T47D (cell line): ENCODE results near the gene THOP1.
"Not testable (repeated sequence)": the region's sequence is repeated elsewhere in the genome, so short reads cannot be mapped to it uniquely, and the experiment has no call there.

Source experiments
- DNase-seq, 2 experiments: peaks; one replicate each; pipeline versions ENCODE4 v3.0.0 to v3.0.0-alpha.2; 2011 to 2012; ENCODE audit warnings: low read depth in 1 of 2, low spot score in 1 of 2
- JUND ChIP-seq: IDR thresholded peaks from 2 replicates; pipeline ENCODE4 v1.6.1; 2012; ENCODE audit warnings: low read depth
- in situ Hi-C: cut with HindIII; loops from 2 replicates; pipeline ENCODE4 v1.10.0; 2016; ENCODE audit warnings: low sequenced_read_pairs, low pct_unique_long_range_greater_than_20kb

The THOP1 gene

GRCh38 chr19:2812414-2813234 lies 27.3 kb downstream of the THOP1 start:
- in situ Hi-C loops: no loop called here
- no peak for TF ChIP-seq JUND
- no peak for DNase-seq

DNA sequence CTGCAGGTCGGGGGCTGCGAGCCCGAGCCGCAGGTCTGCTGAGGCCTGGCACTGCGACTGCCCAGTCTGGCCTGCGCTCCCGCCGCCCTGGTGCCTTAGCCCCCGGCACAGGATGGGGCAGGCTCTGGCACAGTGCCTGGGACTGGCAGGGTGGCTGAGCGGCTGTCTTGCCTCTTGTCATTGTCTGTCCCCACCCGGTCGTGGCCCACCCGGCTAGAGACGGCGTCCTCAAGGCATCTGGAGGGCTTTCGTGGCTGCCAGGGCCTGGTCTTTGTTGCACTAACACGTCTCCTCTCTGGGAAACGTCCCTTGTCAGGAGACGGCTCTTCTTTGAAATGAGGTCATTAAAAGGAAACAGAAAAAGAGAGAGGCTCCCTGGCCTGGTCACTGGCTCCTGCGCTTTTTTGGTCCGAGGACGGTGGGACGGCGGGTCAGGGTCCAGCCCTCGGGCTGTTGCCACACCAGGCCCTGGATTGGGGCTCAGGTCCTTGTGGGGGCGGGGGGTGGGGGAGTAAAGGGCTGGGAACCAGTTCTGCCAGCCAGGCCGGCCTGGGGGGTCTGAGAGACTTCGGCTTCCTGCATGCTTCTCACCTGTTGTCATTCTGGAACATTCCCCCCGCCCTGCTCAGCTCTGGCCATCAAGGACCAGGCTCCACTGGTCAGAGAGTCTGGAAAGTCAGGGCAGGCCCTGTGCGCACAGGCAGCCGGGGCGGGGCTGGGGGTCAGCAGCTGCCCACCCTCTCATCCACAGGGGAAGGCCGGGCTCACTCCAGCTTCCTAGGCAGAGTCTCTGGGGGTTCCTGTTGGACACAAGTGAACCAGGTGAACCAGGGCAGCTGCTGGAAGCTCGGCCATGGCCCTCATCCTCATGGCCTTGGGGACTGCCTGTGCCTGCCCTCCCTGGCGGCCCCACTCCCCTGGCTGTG lies 28.2 kb downstream of the THOP1 start:
- no peak for TF ChIP-seq JUND
- DNase-seq: peak; percentile 41 to 48

DNA sequence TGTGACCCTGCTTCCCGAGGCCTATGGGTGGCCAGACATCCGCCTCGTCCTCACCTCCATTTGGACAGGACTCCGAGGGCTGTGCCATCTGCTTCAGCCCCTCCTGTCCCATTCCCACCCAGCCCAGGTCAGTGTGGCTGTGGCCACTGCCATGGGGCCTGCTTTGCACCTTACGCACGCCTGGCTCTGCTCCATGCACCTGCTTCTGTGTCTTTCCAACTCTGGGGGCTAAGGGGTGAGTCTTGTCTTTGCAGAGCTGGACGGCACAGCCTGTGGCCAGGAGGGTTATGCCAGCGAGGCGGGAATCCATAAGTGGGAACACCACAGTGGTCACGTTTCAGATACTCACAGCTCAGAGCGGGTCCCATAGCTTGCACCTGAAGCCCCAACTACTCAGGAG lies 29.1 kb downstream of the THOP1 start:
- TF ChIP-seq JUND: no peak
- no peak for DNase-seq
- in situ Hi-C loops: no loop called here

More for the DNA sequence above, 28.2 kb downstream of the THOP1 start:
- in situ Hi-C loops: no loop called here

- no peak for TF ChIP-seq JUND
- in situ Hi-C loops: no loop called here
- no peak for DNase-seq
Observed at GRCh38 chr19:2815191-2815614, 29.9 kb downstream of the THOP1 start.

DNA sequence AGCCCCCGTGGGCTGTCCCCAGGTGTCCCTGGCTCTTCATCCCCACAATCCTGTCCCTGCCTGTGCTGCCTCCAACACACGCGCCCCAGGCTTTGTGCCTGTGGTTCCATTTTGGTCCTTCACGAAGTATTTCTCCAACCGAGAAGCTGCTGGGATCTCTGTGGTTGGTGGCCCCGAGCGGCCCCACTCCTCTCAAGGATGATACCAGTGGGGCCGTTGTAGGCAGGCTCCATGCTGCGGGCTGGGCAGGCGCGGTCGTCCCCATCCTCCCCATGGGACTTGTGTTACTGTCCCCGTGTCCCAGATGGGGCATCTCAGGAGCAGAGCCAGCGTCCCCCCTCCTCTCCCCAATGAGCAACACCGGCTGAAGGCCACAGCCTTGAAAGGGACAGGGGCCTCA lies 30.6 kb downstream of the THOP1 start:
- in situ Hi-C loops: no loop called here
- TF ChIP-seq JUND: no peak
- DNase-seq: no peak

GRCh38 chr19:2816641-2817040 lies 31.3 kb downstream of the THOP1 start:
- no peak for DNase-seq
- in situ Hi-C loops: no loop called here
- TF ChIP-seq JUND: no peak

- in situ Hi-C loops, DNase-seq: not testable (repeated sequence)
Observed at GRCh38 chr19:2817237-2817829, 32.0 kb downstream of the THOP1 start.

DNA sequence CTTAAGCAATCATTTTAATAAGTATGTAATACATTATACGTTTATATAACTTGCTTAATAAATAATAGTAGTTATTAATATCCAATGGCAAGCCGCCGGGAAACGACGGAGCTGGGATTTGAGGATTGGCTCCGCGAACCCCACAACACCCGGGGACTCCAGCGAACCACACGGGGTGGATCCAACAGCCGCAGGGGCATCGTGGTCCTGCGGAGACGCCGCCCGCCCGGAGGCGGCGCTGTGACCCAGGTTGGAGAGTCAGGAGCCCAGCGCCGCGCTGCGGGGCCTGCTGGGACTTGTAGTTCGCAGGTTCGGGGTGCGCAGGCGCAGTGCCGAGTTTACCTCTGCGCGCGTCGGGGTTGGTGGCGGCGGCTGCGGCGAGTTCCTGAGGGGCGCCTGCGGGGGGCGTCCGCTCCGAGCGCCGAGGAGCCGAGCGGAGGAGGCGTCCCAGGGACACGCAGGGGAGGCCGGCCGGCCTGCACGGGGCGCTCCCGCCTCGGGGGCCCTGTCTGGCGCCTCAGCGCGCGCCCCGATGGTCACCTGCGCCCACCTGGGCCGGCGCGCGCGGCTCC lies 34.3 kb downstream of the THOP1 start, which contains the start of gene ZNF554:
ZNF554 (plus strand) TSS at position 329 of the 572 bp plus-strand sequence; CDS start at position 533, 204 bp downstream.
- TF ChIP-seq JUND: no peak
- in situ Hi-C loops: no loop called here
- peak; percentile 82 to 94 for DNase-seq

DNA sequence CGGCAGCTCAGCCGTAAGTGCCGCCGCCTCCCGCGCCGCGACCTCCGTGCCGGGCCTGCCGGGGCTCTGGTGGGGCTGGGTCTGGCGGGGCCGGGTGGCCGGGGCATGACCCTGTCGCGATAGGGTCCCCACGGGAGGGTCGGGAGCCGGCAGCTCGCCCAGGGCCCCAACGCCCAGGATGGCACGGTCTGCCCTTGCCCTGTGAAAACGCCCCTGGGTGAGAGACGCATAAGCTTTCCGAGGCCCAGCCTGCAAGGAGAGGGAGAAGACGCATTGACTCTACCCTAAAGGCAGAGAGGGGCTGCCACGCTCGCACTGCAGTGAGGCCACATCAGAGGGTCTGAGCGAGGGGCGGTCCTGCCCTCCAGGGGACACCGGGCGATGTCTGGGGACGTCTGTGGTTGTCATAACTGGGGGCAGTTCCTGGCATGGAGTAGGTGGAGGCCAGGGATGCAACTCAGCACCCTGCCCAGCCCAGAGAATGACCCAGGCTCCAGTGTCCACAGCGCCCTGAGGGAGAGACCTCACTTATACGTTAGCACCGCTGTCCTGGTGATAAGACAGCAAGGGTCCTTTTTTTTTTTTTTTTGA lies 34.9 kb downstream of the THOP1 start:
- in situ Hi-C loops: no loop called here
- no peak for TF ChIP-seq JUND
- DNase-seq: no peak

GRCh38 chr19:2822846-2823245 lies 37.5 kb downstream of the THOP1 start:
- no peak for DNase-seq
- TF ChIP-seq JUND: no peak
- in situ Hi-C loops: no loop called here

- no peak for DNase-seq
- no peak for TF ChIP-seq JUND
- in situ Hi-C loops: no loop called here
Observed at GRCh38 chr19:2823646-2824045, 38.3 kb downstream of the THOP1 start.

GRCh38 chr19:2824129-2824528 lies 38.8 kb downstream of the THOP1 start:
- in situ Hi-C loops: no loop called here
- no peak for DNase-seq

More at GRCh38 chr19:2824129-2824528, 38.8 kb downstream of the THOP1 start:
- no peak for TF ChIP-seq JUND
